K562 (cell line): Measurements from ENCODE around the gene PNPLA1. TPM values are rescaled to one million over a fixed set of nuclear protein-coding genes. Genes with fewer than 3 reads are reported as not detected.

Experiments used
- ATF1 ChIP-seq, 2 experiments: fragments of 450-650 bp in 1 of 2; IDR thresholded peaks; 2 replicates each; pipeline ENCODE4 v1.6.1; 2016; ENCODE audit warnings: missing compliant biosample characterization in 1 of 2, missing genetic modification characterization in 1 of 2
- BHLHE40 ChIP-seq: IDR thresholded peaks from 2 replicates; pipeline ENCODE4 v1.6.1; 2011; ENCODE audit warnings: low read length, improper control_type of control experiment
- CBX1 ChIP-seq: sonication (generic); IDR thresholded peaks from 2 replicates; pipeline ENCODE4 v1.6.1; 2016; ENCODE audit warnings: antibody characterized with exemption, low read depth, mild to moderate bottlenecking
- RNF2 ChIP-seq: sonication (generic); IDR thresholded peaks from 2 replicates; pipeline ENCODE4 v1.6.1; 2016
- TEAD4 ChIP-seq, 2 experiments: sonication (generic) in 1 of 2; formaldehyde crosslinking in 1 of 2; IDR thresholded peaks; 2 replicates each; pipeline versions ENCODE4 v1.6.1 to v1.8.0; 2012 to 2022; ENCODE audit warnings: borderline replicate concordance in 1 of 2, inconsistent platforms in 1 of 2, low read length in 1 of 2, mild to moderate bottlenecking in 1 of 2, missing genetic modification reagents in 1 of 2
- ZNF766 ChIP-seq: fragments of 200-800 bp; sonication (Bioruptor generic); conservative IDR thresholded peaks from 2 replicates; pipeline ENCODE4 v1.6.1; 2016; ENCODE audit warnings: missing genetic modification characterization, missing compliant biosample characterization
- polyA plus RNA-seq, 8 experiments: library from polyadenylated mRNA; depleted of rRNA in 4 of 8; stranded (reverse) in 5 of 8; unstranded in 3 of 8; fragments of >200 nt; fragmentation: Nextera tagmentation in 2 of 8; fragmentation: Illumina TruSeq in 1 of 8; extraction: Ambion mirVana in 2 of 8; extraction: Trizol in 1 of 8; gene quantifications; 2 replicates each; pipeline versions ENCODE4 v1.2.1 to v1.2.3, GENCODE V29; 2011 to 2014; ENCODE audit warnings: inconsistent platforms in 1 of 8, missing spikeins in 1 of 8
- total RNA-seq, 7 experiments: library from RNA; depleted of rRNA in 6 of 7; stranded (reverse); fragments of >200 nt in 6 of 7; fragmentation: Illumina TruSeq in 2 of 7; extraction: Trizol in 2 of 7; gene quantifications; 2 replicates each; pipeline versions ENCODE4 v1.2.1 to v1.2.3, GENCODE V29; 2011 to 2021; ENCODE audit warnings: low replicate concordance in 1 of 7
- TF ChIP-seq, protein P1 (sequence below): sonication (generic); formaldehyde crosslinking; IDR thresholded peaks from 2 replicates; pipeline ENCODE4 v1.8.0; 2022; ENCODE audit warnings: missing genetic modification reagents, mild to moderate bottlenecking, moderate library complexity, borderline replicate concordance
- TF ChIP-seq, protein P2 (sequence below): sonication (generic); formaldehyde crosslinking; IDR thresholded peaks from 2 replicates; pipeline ENCODE4 v1.8.1; 2023; ENCODE audit warnings: mild to moderate bottlenecking, missing genetic modification reagents
- TF ChIP-seq, protein P3 (sequence below): fragments of 450-650 bp; IDR thresholded peaks from 2 replicates; pipeline ENCODE4 v1.6.1; 2016; ENCODE audit warnings: mild to moderate bottlenecking, moderate library complexity

Gene PNPLA1
- total and polyA plus RNA-seq, 9 of the 15 experiments (the other 6 are each of a cell fraction or from before 2014, with no cell fraction given), result 0.04 to 0.27 (median 0.13) TPM; not detected in 2

DNA sequence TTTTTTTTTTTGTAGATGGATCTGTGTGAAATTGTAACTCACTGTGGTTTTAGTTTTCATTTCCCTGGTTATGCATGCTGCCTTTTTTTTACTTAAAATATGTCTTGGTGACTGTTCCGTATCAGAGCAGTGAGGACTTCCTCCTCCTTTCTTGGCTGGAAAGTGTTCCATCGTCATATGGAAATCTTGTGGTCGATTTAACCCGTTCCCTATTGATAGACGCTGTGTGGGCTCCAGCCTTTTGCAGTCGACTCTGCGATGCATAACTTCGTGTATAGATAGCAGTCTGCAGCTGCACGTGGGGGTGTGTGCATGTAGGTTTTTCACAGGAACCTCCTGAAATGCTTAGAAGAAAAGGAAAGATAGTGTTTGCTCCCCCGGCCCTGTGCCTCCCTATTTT, 28.1 kb upstream of the PNPLA1 start (continued):
- TF ChIP-seq, protein P1, sequence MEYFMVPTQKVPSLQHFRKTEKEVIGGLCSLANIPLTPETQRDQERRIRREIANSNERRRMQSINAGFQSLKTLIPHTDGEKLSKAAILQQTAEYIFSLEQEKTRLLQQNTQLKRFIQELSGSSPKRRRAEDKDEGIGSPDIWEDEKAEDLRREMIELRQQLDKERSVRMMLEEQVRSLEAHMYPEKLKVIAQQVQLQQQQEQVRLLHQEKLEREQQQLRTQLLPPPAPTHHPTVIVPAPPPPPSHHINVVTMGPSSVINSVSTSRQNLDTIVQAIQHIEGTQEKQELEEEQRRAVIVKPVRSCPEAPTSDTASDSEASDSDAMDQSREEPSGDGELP, result 0 out of 2 replicates have a peak, but pooled peaks have one; percentile 19
- TF ChIP-seq ZNF766 (CRISPR knock-in tag) (0 out of 2 replicates have a peak, but pooled peaks have one; percentile 27), BHLHE40 (peak; percentile 83), RNF2 (peak; percentile 33; the same call in 1 of the 2 replicates), CBX1 (no peak), ATF1 (CRISPR knock-in tag; IDR thresholded peaks at IDR 0.05) (no peak), ATF1 (tag; IDR thresholded peaks at IDR 0.05) (peak; percentile 32; the same call in 1 of the 2 replicates), TEAD4 (IDR thresholded peaks at IDR 0.05; ENCODE audit: low read length) (peak; percentile 36; the same call in 1 of the 2 replicates), TEAD4 (CRISPR knock-in tag; IDR thresholded peaks at IDR 0.05; ENCODE audit: borderline replicate concordance) (no peak)
- TF ChIP-seq, protein P2, sequence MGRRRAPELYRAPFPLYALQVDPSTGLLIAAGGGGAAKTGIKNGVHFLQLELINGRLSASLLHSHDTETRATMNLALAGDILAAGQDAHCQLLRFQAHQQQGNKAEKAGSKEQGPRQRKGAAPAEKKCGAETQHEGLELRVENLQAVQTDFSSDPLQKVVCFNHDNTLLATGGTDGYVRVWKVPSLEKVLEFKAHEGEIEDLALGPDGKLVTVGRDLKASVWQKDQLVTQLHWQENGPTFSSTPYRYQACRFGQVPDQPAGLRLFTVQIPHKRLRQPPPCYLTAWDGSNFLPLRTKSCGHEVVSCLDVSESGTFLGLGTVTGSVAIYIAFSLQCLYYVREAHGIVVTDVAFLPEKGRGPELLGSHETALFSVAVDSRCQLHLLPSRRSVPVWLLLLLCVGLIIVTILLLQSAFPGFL (CRISPR knock-in tag), result no peak
- TF ChIP-seq, protein P3, sequence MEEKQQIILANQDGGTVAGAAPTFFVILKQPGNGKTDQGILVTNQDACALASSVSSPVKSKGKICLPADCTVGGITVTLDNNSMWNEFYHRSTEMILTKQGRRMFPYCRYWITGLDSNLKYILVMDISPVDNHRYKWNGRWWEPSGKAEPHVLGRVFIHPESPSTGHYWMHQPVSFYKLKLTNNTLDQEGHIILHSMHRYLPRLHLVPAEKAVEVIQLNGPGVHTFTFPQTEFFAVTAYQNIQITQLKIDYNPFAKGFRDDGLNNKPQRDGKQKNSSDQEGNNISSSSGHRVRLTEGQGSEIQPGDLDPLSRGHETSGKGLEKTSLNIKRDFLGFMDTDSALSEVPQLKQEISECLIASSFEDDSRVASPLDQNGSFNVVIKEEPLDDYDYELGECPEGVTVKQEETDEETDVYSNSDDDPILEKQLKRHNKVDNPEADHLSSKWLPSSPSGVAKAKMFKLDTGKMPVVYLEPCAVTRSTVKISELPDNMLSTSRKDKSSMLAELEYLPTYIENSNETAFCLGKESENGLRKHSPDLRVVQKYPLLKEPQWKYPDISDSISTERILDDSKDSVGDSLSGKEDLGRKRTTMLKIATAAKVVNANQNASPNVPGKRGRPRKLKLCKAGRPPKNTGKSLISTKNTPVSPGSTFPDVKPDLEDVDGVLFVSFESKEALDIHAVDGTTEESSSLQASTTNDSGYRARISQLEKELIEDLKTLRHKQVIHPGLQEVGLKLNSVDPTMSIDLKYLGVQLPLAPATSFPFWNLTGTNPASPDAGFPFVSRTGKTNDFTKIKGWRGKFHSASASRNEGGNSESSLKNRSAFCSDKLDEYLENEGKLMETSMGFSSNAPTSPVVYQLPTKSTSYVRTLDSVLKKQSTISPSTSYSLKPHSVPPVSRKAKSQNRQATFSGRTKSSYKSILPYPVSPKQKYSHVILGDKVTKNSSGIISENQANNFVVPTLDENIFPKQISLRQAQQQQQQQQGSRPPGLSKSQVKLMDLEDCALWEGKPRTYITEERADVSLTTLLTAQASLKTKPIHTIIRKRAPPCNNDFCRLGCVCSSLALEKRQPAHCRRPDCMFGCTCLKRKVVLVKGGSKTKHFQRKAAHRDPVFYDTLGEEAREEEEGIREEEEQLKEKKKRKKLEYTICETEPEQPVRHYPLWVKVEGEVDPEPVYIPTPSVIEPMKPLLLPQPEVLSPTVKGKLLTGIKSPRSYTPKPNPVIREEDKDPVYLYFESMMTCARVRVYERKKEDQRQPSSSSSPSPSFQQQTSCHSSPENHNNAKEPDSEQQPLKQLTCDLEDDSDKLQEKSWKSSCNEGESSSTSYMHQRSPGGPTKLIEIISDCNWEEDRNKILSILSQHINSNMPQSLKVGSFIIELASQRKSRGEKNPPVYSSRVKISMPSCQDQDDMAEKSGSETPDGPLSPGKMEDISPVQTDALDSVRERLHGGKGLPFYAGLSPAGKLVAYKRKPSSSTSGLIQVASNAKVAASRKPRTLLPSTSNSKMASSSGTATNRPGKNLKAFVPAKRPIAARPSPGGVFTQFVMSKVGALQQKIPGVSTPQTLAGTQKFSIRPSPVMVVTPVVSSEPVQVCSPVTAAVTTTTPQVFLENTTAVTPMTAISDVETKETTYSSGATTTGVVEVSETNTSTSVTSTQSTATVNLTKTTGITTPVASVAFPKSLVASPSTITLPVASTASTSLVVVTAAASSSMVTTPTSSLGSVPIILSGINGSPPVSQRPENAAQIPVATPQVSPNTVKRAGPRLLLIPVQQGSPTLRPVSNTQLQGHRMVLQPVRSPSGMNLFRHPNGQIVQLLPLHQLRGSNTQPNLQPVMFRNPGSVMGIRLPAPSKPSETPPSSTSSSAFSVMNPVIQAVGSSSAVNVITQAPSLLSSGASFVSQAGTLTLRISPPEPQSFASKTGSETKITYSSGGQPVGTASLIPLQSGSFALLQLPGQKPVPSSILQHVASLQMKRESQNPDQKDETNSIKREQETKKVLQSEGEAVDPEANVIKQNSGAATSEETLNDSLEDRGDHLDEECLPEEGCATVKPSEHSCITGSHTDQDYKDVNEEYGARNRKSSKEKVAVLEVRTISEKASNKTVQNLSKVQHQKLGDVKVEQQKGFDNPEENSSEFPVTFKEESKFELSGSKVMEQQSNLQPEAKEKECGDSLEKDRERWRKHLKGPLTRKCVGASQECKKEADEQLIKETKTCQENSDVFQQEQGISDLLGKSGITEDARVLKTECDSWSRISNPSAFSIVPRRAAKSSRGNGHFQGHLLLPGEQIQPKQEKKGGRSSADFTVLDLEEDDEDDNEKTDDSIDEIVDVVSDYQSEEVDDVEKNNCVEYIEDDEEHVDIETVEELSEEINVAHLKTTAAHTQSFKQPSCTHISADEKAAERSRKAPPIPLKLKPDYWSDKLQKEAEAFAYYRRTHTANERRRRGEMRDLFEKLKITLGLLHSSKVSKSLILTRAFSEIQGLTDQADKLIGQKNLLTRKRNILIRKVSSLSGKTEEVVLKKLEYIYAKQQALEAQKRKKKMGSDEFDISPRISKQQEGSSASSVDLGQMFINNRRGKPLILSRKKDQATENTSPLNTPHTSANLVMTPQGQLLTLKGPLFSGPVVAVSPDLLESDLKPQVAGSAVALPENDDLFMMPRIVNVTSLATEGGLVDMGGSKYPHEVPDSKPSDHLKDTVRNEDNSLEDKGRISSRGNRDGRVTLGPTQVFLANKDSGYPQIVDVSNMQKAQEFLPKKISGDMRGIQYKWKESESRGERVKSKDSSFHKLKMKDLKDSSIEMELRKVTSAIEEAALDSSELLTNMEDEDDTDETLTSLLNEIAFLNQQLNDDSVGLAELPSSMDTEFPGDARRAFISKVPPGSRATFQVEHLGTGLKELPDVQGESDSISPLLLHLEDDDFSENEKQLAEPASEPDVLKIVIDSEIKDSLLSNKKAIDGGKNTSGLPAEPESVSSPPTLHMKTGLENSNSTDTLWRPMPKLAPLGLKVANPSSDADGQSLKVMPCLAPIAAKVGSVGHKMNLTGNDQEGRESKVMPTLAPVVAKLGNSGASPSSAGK, result peak; percentile 31; the same call in 1 of the 2 replicates
